Measurements from ENCODE around the gene GLP2R. TPM values are rescaled to one million over a fixed set of nuclear protein-coding genes. Genes with fewer than 3 reads are reported as not detected.

GLP2R gene
- total RNA-seq, 2 donors from 2014 or later: not detected

DNA sequence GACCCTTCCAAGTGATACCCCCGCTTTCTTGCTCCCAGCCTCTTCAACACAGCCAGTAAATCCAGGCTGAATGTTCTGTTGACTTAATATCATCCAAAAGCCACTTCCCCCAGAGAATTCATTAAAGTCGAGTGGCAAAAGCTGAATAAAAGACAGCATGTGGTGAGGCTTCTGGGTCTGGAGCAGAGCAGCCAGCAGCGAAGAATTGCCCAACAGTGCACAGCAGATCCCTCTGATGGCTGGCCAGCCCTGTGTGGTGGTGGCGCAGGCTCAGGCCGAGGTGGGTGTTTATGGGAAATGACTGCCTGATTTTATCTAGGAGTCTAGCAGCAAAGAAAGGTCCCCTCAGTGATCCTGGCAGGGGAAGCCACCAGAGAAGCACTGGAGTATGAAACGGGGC, 109.7 kb downstream of the GLP2R start:
- no peak overlapping the region for H3K27ac Mint-ChIP-seq
- no peak overlapping the region for H3K4me3 Mint-ChIP-seq
- no peaks in the 10 kb centered on the region for H3K27me3 Mint-ChIP-seq
- H3K9me3 Mint-ChIP-seq: no peaks in the 10 kb centered on the region
- H3K4me1 Mint-ChIP-seq (ENCODE audit: low read depth in 2 of 2): no peaks in the 10 kb centered on the region
- H3K36me3 Mint-ChIP-seq: no peaks in the 10 kb centered on the region
- no peak for ATAC-seq
- DNase-seq (ENCODE audit: low spot score): no peak

DNA sequence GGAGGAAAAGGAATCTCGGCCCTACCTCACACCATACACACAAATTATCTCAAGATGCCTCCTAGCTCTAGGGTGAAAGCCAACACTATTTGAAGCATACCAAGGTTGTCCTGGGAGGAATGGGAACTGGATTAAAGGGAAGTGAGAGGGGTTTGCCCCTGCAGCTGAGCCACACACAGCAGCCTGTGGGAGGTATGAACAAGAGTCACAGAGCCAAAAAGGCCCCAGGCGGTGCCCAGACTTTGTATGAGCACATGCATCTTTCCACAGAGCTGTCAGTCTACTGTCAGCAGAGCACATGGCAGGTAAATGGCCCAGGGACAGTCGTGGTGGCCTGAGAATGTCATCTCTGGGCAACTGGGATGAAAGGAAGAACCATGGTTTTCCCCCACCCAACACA, 110.4 kb downstream of the GLP2R start:
- Mint-ChIP-seq H3K27me3 (no peaks in the 10 kb centered on the region), H3K4me1 (ENCODE audit: low read depth in 2 of 2) (no peaks in the 10 kb centered on the region), H3K36me3 (no peaks in the 10 kb centered on the region), H3K4me3 (no peak overlapping the region), H3K27ac (no peak overlapping the region), H3K9me3 (no peaks in the 10 kb centered on the region)
- DNase-seq (ENCODE audit: low spot score): no peak
- ATAC-seq: no peak

DNA sequence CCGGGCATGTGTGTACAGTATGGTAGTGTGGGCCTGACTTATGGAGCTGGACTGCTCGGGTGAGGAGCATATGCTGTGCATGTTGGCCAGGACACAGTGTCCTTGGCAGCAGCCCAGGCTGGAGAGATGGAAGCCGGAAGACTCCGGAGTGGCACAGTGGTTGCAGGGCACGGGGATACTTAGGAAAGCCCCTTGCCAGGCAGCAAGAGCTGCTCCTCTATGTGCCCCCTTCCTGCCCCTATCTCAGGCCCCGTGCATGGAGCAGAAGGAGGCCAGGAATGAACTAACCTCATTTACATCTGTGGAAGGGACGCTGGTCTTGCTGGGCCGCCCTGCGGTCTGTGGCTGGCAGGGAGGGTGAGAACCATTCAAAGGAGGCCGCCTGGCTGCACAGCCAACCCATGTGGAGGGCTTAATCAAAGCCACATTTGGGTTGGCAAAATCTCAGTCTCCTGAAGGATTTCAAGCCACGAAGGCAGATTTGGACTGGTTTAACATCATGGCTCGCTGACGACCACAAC, 111.6 kb downstream of the GLP2R start:
- Mint-ChIP-seq H3K9me3 (no peaks in the 10 kb centered on the region), H3K27ac (peak overlapping the region in 1 of 2 donors; percentile 59), H3K4me1 (ENCODE audit: low read depth in 2 of 2) (no peaks in the 10 kb centered on the region), H3K27me3 (no peaks in the 10 kb centered on the region), H3K36me3 (no peaks in the 10 kb centered on the region), H3K4me3 (no peak overlapping the region)
- ATAC-seq (no peak), DNase-seq (ENCODE audit: low spot score) (no peak)

DNA sequence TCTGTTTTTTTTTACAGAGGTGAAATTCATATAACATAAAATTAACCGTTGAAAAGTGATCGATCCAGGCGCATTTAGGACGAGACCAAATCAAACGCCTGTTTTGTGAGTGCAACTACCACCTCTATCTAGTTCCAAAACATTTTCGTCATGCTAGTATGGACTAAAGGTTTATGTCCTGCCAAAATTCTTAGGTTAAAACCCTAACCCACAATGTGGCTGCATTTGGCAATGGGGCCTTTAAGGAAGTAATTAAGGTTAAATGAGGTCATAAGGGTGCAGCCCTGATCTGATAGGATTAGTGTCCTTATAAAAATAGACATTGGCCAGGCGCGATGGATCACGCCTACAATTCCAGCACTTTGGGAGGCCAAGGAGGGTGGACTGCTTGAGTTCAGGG, 112.2 kb downstream of the GLP2R start:
- H3K36me3 Mint-ChIP-seq: no peaks in the 10 kb centered on the region
- H3K9me3 Mint-ChIP-seq: no peaks in the 10 kb centered on the region
- no peaks in the 10 kb centered on the region for H3K27me3 Mint-ChIP-seq
- DNase-seq (ENCODE audit: low spot score): no peak
- no peaks in the 10 kb centered on the region for H3K4me1 Mint-ChIP-seq (ENCODE audit: low read depth in 2 of 2)
- no peak overlapping the region for H3K4me3 Mint-ChIP-seq
- no peak overlapping the region for H3K27ac Mint-ChIP-seq
- no peak for ATAC-seq

DNA sequence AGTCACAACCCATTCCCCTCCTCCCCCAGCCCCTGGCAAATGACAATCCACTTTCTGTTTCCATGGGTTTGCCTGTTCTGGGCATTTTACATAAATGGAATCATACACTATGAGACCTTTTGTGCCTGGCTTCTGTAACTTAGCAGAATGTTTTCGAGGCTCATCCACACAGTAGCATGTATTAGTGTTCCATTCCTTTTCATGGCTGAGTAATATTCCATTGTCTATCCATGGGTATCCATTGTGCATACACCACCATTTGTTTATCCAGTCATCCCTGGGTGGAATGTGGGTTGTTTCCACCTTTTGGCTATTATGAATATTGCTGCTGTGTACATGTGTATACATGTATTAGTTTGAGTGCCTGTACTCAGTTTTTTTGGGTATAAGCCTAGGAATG, 113.0 kb downstream of the GLP2R start:
- H3K36me3 Mint-ChIP-seq: no peaks in the 10 kb centered on the region
- no peak overlapping the region for H3K27ac Mint-ChIP-seq
- H3K4me3 Mint-ChIP-seq: no peak overlapping the region
- ATAC-seq (no peak), DNase-seq (ENCODE audit: low spot score) (no peak)
- no peaks in the 10 kb centered on the region for H3K9me3 Mint-ChIP-seq
- no peaks in the 10 kb centered on the region for H3K4me1 Mint-ChIP-seq (ENCODE audit: low read depth in 2 of 2)
- H3K27me3 Mint-ChIP-seq: no peaks in the 10 kb centered on the region

DNA sequence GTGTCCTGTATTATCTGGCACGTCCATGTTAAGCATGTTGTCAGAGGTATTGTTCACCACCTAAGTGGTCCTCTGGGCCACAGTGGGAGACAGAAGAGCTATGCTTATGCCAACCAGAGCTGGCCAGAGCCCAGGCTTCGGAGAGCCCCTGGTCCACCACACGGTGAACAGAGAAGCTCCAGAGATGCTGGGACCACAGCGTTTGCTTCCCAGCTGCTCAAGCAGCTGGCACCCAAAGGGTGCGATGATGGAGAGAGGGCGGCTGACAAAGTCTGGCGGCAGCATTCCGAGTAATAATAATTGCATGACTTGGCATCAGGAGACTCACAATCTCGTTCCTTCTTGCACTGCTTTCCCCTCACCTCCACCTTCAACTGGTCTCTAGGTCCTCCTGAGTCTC, 115.1 kb downstream of the GLP2R start:
- Mint-ChIP-seq H3K4me1 (ENCODE audit: low read depth in 2 of 2) (no peaks in the 10 kb centered on the region), H3K4me3 (no peak overlapping the region)
- DNase-seq (ENCODE audit: low spot score): no peak

DNA sequence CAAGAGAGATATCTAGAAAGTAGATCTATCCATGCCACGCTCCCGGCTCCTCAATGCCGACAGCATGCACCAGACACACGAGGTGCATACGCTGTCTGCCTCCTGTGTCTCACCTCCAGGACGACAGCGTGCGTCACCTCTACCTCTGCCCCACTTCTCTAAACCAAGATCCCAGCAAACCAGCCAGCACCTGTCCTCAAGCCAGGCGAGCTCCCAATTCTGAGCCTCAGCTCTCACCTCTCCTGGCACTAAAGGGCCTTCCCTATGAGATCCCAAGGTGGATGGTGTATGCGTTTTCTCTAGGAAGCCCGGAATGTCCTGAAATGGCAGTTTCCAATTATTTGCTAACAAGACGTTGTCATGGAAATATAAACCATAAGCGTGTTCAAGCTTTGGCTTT, 115.6 kb downstream of the GLP2R start:
- Mint-ChIP-seq H3K36me3 (no peaks in the 10 kb centered on the region), H3K9me3 (no peaks in the 10 kb centered on the region), H3K4me1 (ENCODE audit: low read depth in 2 of 2) (no peaks in the 10 kb centered on the region), H3K27me3 (no peaks in the 10 kb centered on the region), H3K4me3 (no peak overlapping the region), H3K27ac (no peak overlapping the region)
- ATAC-seq (no peak), DNase-seq (ENCODE audit: low spot score) (no peak)

More for the DNA sequence above, 115.1 kb downstream of the GLP2R start:
- H3K9me3 Mint-ChIP-seq: no peaks in the 10 kb centered on the region
- no peaks in the 10 kb centered on the region for H3K36me3 Mint-ChIP-seq
- no peaks in the 10 kb centered on the region for H3K27me3 Mint-ChIP-seq
- ATAC-seq: no peak
- H3K27ac Mint-ChIP-seq: no peak overlapping the region

Other genes with a start within 250 kb of the GLP2R start
- gene CFAP52, start 249.3 kb upstream of the GLP2R start, total RNA-seq: not detected
- under 1 TPM; 0.59 to 0.95 TPM for gene USP43, start 180.4 kb upstream of the GLP2R start, total RNA-seq
- gene DHRS7C, start 34.3 kb upstream of the GLP2R start, total RNA-seq: not detected
- gene GSG1L2, start 3.8 kb upstream of the GLP2R start, total RNA-seq: not detected
- gene RCVRN, start 79.3 kb downstream of the GLP2R start, total RNA-seq: not detected

Measured in natural killer cell treated with Interleukin-12 subunit alpha and Interleukin-12 subunit beta and Interleukin-15 and Interleukin-18, amount 100 ng/mL, for 72 hours (primary cell).